ENCODE data around the gene R3HDM2. TPM values are rescaled to one million over a fixed set of nuclear protein-coding genes. Genes with fewer than 3 reads are reported as not detected.

Gene R3HDM2
- 16.5 and 16.6 TPM in 2 replicates for total RNA-seq (2014; rRNA removed)
- polyA plus RNA-seq (2012), result 16.4 TPM

GRCh38 chr12:57430931-57431566, at the start of gene R3HDM2:
Gene R3HDM2, minus strand, starts transcription at chr12:57431043. Its CDS starts 120,615 bp downstream, at chr12:57310428.
- peak; percentile 92 for DNase-seq (ENCODE audit: low read depth)

GRCh38 chr12:57479376-57480115, 48.7 kb upstream of the R3HDM2 start, which contains the start of gene ARHGAP9:
Gene ARHGAP9, minus strand, starts transcription at chr12:57479866. Its CDS starts 460 bp downstream, at chr12:57479406.
- no peak for DNase-seq (ENCODE audit: low read depth)

- DNase-seq (ENCODE audit: low read depth), result no peak
Measured at GRCh38 chr12:57479043-57479375, 48.2 kb upstream of the R3HDM2 start.

GRCh38 chr12:57477710-57478681, 47.2 kb upstream of the R3HDM2 start:
- DNase-seq (ENCODE audit: low read depth), result no peak

GRCh38 chr12:57476993-57477709, 46.3 kb upstream of the R3HDM2 start:
- no peak for DNase-seq (ENCODE audit: low read depth)

- no peak for DNase-seq (ENCODE audit: low read depth)
Measured at GRCh38 chr12:57476162-57476992, 45.5 kb upstream of the R3HDM2 start.

GRCh38 chr12:57475271-57476161, 44.7 kb upstream of the R3HDM2 start:
- no peak for DNase-seq (ENCODE audit: low read depth)

- no peak for DNase-seq (ENCODE audit: low read depth)
Measured at GRCh38 chr12:57474862-57475261, 44.0 kb upstream of the R3HDM2 start.

GRCh38 chr12:57474430-57474829, 43.6 kb upstream of the R3HDM2 start:
- no peak for DNase-seq (ENCODE audit: low read depth)

GRCh38 chr12:57473886-57474285, 43.0 kb upstream of the R3HDM2 start:
- no peak for DNase-seq (ENCODE audit: low read depth)

- DNase-seq (ENCODE audit: low read depth), result no peak
Measured at GRCh38 chr12:57473392-57473791, 42.5 kb upstream of the R3HDM2 start.

- DNase-seq (ENCODE audit: low read depth), result no peak
Measured at GRCh38 chr12:57472391-57472790, 41.5 kb upstream of the R3HDM2 start.

GRCh38 chr12:57471661-57472060, 40.8 kb upstream of the R3HDM2 start:
- DNase-seq (ENCODE audit: low read depth), result no peak

- DNase-seq (ENCODE audit: low read depth), result no peak
Measured at GRCh38 chr12:57470970-57471656, 40.3 kb upstream of the R3HDM2 start.

GRCh38 chr12:57470286-57470969, 39.6 kb upstream of the R3HDM2 start:
- no peak for DNase-seq (ENCODE audit: low read depth)

GRCh38 chr12:57469296-57470164, 38.7 kb upstream of the R3HDM2 start:
- DNase-seq (ENCODE audit: low read depth), result no peak

GRCh38 chr12:57467915-57468314, 37.1 kb upstream of the R3HDM2 start:
- no peak for DNase-seq (ENCODE audit: low read depth)

Measured in LHCN-M2 (cell line).